A673 (cell line): ENCODE data around the gene MYLK.

Experiments used
- CTCF ChIP-seq: fragments of 300-800, 200-600 bp; sonication (generic); conservative IDR thresholded peaks from 2 replicates; pipeline ENCODE4 v1.5.1; 2017; ENCODE audit warnings: low read depth, mild to moderate bottlenecking, antibody characterized with exemption, low read length, moderate library complexity, mixed read lengths
- EZH2 ChIP-seq: fragments of 200-600 bp; sonication (generic); IDR thresholded peaks from 2 replicates; pipeline ENCODE4 v1.6.1; 2017; ENCODE audit warnings: borderline replicate concordance, low read depth, mild to moderate bottlenecking, mixed read lengths, antibody characterized with exemption, low read length; ENCODE audit not compliant: poor library complexity, severe bottlenecking

GRCh38 chr3:123720638-123721037 lies 163.5 kb downstream of the MYLK start:
- TF ChIP-seq CTCF, result no peak
- no peak for TF ChIP-seq EZH2
